Right lobe of liver (tissue), 4 donors: ENCODE measurements around the gene ANKFN1.

Source experiments
- CTCF ChIP-seq, 4 donors: fragments of 200-600 bp in 3 of 4; fragments of 450-650 bp in 1 of 4; IDR thresholded peaks; one replicate each; pipeline versions ENCODE4 v1.5.1 to v1.8.0; 2016 to 2022; ENCODE audit warnings: antibody characterized with exemption in 4 of 4, mild to moderate bottlenecking in 2 of 4
- POLR2A ChIP-seq: fragments of 450-650 bp; IDR thresholded peaks from one replicate; pipeline ENCODE4 v1.6.1; 2017; ENCODE audit warnings: antibody characterized with exemption, mild to moderate bottlenecking
- donor health status: DM: no; HTN: no; CAD: no.
- donor health status: DM: no; HTN: no; CAD: no.
- donor health status: DM: no; HTN: yes; CAD: no.

GRCh38 chr17:56449176-56449575 lies 295.9 kb downstream of the ANKFN1 start:
- TF ChIP-seq CTCF (IDR thresholded peaks at IDR 0.05) (no peak), POLR2A (no peak)
